Measurements from ENCODE around the gene TTC9B.

- no peak for TF ChIP-seq CTCF (IDR thresholded peaks at IDR 0.05; ENCODE audit: low read length)
- TF ChIP-seq EZH2 (IDR thresholded peaks at IDR 0.05; ENCODE audit: borderline replicate concordance, low read length), result no peak
These were observed 20.6 kb upstream of the TTC9B start for GRCh38 chr19:40238775-40239174.

All from OCI-LY1 (cell line).